Sigmoid colon (tissue), 4 donors: ENCODE data around the gene MAK.

Experiments
- EP300 ChIP-seq, 4 donors: sonication (generic); formaldehyde crosslinking; IDR thresholded peaks; one replicate each; pipeline ENCODE4 v1.6.1; 2017; ENCODE audit warnings: antibody characterized with exemption in 4 of 4
- POLR2A ChIP-seq, 2 donors: fragments of 450-650 bp; IDR thresholded peaks; one replicate each; pipeline ENCODE4 v1.6.1; 2016; ENCODE audit warnings: antibody characterized with exemption in 2 of 2, mild to moderate bottlenecking in 2 of 2, moderate library complexity in 2 of 2

GRCh38 chr6:10877871-10878270 is 39.5 kb upstream of the MAK start:
- TF ChIP-seq EP300 (IDR thresholded peaks at IDR 0.05) (no peak), POLR2A (IDR thresholded peaks at IDR 0.05) (no peak)
